Measurements from ENCODE around the gene NAT9.

- TF ChIP-seq CTCF (IDR thresholded peaks at IDR 0.05) (no peak), POLR2A (IDR thresholded peaks at IDR 0.05) (no peak), POLR2AphosphoS5 (IDR thresholded peaks at IDR 0.05) (no peak)
Measured at GRCh38 chr17:74815067-74815466, 38.9 kb upstream of the NAT9 start.
